Caco-2 (cell line): ENCODE results near the gene HK1. TPM values are rescaled to one million over a fixed set of nuclear protein-coding genes. Genes with fewer than 3 reads are reported as not detected.
A peak's percentile ranks its signal among the peaks of the same experiment; 100 is the strongest.

Experiments used
- BruUV-seq: library from RNA; stranded (reverse); fragments of 400-500 nt; replicated peaks from 2 replicates; lab custom pipeline; 2021; lab: Mats Ljungman, UMichigan
- CTCF ChIA-PET: fragments of 300-600 bp; sonication (Branson Sonifier 250); formaldehyde crosslinking; loops from one replicate; lab custom pipeline; 2022; ENCODE audit warnings: antibody characterized with exemption; lab: Charles Lee
- POLR2A ChIA-PET: fragments of 300-600 bp; sonication (Branson Sonifier 250); formaldehyde crosslinking; loops from one replicate; lab custom pipeline; 2022; ENCODE audit warnings: antibody characterized with exemption; lab: Charles Lee
- DNase-seq, 2 experiments: peaks; one replicate each; pipeline versions ENCODE4 v3.0.0 to v3.0.0-alpha.2; 2020 to 2022
- H3K27me3 ChIP-seq: replicated peaks from 2 replicates; pipeline ENCODE4 v1.6.0; 2011; ENCODE audit warnings: low read length; ENCODE audit not compliant: control insufficient read depth, insufficient read depth
- H3K36me3 ChIP-seq: 2 replicates; pipeline ENCODE4 v1.5.1; 2011; ENCODE audit warnings: low read length; ENCODE audit not compliant: control insufficient read depth, insufficient read depth
- H3K4me1 ChIP-seq: fragments of 250-450 bp; sonication (Bioruptor Pico); 2 replicates; pipeline ENCODE4 v1.5.1; 2020; ENCODE audit warnings: mild to moderate bottlenecking
- H3K4me3 ChIP-seq: 2 replicates; pipeline ENCODE4 v1.5.1; 2011; ENCODE audit warnings: low read depth, mild to moderate bottlenecking, control low read depth, low read length
- H3K9me3 ChIP-seq: fragments of 250-450 bp; sonication (Bioruptor Pico); 2 replicates; pipeline ENCODE4 v1.5.1; 2020; ENCODE audit warnings: mild to moderate bottlenecking, moderate library complexity
- H3K27ac Mint-ChIP-seq: one replicate; pipeline ENCODE4 v1.8.0; 2022; ENCODE audit warnings: mixed read lengths; ENCODE audit not compliant: unreplicated experiment
- H3K27me3 Mint-ChIP-seq: one replicate; pipeline ENCODE4 v1.8.0; 2022; ENCODE audit warnings: mixed read lengths; ENCODE audit not compliant: insufficient read depth, unreplicated experiment
- H3K36me3 Mint-ChIP-seq: one replicate; pipeline ENCODE4 v1.8.0; 2022; ENCODE audit warnings: mild to moderate bottlenecking, mixed read lengths; ENCODE audit not compliant: insufficient read depth, unreplicated experiment
- H3K4me1 Mint-ChIP-seq: one replicate; pipeline ENCODE4 v1.8.0; 2022; ENCODE audit warnings: low read depth, mixed read lengths; ENCODE audit not compliant: unreplicated experiment
- H3K4me3 Mint-ChIP-seq: one replicate; pipeline ENCODE4 v1.8.0; 2022; ENCODE audit warnings: mild to moderate bottlenecking, moderate library complexity, mixed read lengths; ENCODE audit not compliant: unreplicated experiment
- H3K9me3 Mint-ChIP-seq: one replicate; pipeline ENCODE4 v1.8.0; 2022; ENCODE audit warnings: mixed read lengths; ENCODE audit not compliant: unreplicated experiment
- intact Hi-C: fragments of 100-400 bp; cut with micrococcal nuclease; formaldehyde crosslinking; loops from one replicate; pipeline ENCODE4 v1.10.0; 2022; ENCODE audit not compliant: unreplicated experiment
- total RNA-seq: library from RNA; stranded (reverse); gene quantifications from 2 replicates; pipeline ENCODE4 v1.2.3, GENCODE V29; 2022
- TF ChIP-seq, protein P1 (sequence below), 2 experiments: fragments of 200-600 bp in 1 of 2; IDR thresholded peaks; 1 replicate in 1 of 2; 2 replicates in 1 of 2; pipeline versions ENCODE4 v1.5.1 to v1.8.0; 2011 to 2022; ENCODE audit warnings: antibody characterized with exemption in 1 of 2, control low read depth in 1 of 2, inconsistent platforms in 1 of 2, low read depth in 1 of 2, low read length in 1 of 2, mild to moderate bottlenecking in 1 of 2, moderate library complexity in 1 of 2; ENCODE audit not compliant: insufficient read depth in 1 of 2, severe bottlenecking in 1 of 2, unreplicated experiment in 1 of 2

The HK1 gene
- total RNA-seq, 1 experiment from 2014 or later, result 35.4 TPM

DNA sequence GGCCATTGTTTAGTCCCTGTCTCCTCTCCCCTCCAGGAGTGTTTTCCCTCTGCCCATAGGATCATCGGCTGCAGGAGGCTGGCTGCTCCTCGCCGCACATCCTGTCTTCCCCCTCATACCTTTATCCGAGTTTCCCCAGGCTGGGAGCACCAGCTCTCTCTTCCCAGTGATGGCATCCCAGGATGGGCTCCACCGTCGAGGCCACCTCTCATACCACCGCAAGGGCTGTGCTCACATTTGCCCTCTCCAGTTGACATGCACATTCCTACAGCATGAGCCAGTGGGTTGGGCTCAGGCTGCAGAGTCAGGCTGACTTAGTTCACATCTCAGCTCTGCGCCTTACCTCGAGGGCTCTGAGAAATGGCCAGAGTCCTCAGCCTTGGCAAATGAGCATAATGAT, 46.0 kb upstream of the HK1 start:
- Histone ChIP-seq H3K4me1 (peaks cover 40% of the 10 kb centered on the region), H3K9me3 (no peaks in the 10 kb centered on the region), H3K4me3 (no peak overlapping the region), H3K36me3 (peaks cover 1% of the 10 kb centered on the region; the same call in 1 of the 2 replicates), H3K27me3 (no peaks in the 10 kb centered on the region)
- H3K36me3 Mint-ChIP-seq, result no peaks in the 10 kb centered on the region
- peak overlapping the region; percentile 1 for H3K4me3 Mint-ChIP-seq
- no peaks in the 10 kb centered on the region for H3K27me3 Mint-ChIP-seq
- TF ChIP-seq, protein P1, sequence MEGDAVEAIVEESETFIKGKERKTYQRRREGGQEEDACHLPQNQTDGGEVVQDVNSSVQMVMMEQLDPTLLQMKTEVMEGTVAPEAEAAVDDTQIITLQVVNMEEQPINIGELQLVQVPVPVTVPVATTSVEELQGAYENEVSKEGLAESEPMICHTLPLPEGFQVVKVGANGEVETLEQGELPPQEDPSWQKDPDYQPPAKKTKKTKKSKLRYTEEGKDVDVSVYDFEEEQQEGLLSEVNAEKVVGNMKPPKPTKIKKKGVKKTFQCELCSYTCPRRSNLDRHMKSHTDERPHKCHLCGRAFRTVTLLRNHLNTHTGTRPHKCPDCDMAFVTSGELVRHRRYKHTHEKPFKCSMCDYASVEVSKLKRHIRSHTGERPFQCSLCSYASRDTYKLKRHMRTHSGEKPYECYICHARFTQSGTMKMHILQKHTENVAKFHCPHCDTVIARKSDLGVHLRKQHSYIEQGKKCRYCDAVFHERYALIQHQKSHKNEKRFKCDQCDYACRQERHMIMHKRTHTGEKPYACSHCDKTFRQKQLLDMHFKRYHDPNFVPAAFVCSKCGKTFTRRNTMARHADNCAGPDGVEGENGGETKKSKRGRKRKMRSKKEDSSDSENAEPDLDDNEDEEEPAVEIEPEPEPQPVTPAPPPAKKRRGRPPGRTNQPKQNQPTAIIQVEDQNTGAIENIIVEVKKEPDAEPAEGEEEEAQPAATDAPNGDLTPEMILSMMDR (IDR thresholded peaks at IDR 0.05; ENCODE audit: insufficient read depth in 1 of 2, low read depth in 1 of 2, low read length in 1 of 2, severe bottlenecking in 1 of 2, unreplicated experiment in 1 of 2), result no peak
- BruUV-seq, result no TSS peak
- ChIA-PET POLR2A (no interaction called here), CTCF (interaction anchor here (0.6 to 3.1 kb wide), 5 partner anchors 10 to 176 kb away, joined by 3 to 15 read pairs (median 6); no protein-coding TSS in a partner anchor)
- DNase-seq, result peak; percentile 56 to 75
- peaks cover 15% of the 10 kb centered on the region for H3K4me1 Mint-ChIP-seq
- peak overlapping the region; percentile 28 for H3K27ac Mint-ChIP-seq
- no peaks in the 10 kb centered on the region for H3K9me3 Mint-ChIP-seq
- intact Hi-C loops, result no loop called here

DNA sequence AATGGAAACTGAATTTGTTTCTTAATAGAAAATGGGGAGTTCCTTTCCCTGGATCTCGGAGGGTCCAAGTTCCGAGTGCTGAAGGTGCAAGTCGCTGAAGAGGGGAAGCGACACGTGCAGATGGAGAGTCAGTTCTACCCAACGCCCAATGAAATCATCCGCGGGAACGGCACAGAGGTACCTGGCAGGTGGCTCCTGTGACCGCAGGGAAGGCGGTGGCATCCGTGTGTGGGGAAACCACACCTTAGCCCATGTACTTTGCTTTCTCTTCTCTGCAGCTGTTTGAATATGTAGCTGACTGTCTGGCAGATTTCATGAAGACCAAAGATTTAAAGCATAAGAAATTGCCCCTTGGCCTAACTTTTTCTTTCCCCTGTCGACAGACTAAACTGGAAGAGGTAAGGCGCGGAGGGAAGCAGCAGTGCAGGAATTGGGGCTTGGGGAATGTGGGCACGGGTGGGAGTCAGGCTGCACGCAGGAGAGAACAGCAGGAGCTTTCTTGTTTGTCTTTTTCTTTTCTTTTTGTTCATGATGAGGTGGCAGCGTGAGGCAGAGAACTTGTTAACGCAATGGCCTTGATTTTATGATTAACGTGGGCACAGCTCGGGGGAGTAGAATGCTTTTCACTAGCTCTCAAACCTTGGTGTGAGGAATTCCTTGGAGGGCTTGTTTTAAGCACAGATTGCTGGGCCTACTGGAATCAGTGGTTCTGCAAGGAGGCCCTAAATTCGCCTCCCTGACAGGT, 45.4 kb upstream of the HK1 start:
- no TSS peak for BruUV-seq
- peak overlapping the region; percentile 28 for H3K27ac Mint-ChIP-seq
- intact Hi-C loops, result no loop called here

DNA sequence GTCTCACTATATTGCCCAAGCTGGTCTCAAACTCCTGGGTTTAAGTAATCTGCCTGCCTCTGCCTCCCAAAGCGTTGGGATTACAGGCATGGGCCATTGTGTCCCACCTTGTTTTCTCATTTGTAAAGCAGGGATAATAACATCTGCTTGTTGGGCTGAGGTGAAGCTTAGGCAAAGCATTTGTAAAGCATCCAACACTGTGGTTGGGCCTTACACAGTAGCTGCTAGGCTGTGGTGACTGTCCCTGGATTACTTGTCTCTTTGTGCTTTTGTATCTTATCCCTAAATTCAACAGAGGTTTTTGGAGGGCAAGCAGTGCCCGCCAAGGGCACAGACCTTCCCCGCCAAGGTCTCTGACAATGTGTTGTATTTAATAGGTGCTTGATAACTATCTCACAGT, 43.8 kb upstream of the HK1 start:
- ChIA-PET CTCF (interaction anchor here (0.7 to 1.4 kb wide), 3 partner anchors 72 to 174 kb away, joined by 3 to 5 read pairs (median 3); no protein-coding TSS in a partner anchor), POLR2A (no interaction called here)
- peaks cover 8% of the 10 kb centered on the region for H3K4me1 Mint-ChIP-seq
- no peak overlapping the region for H3K4me3 Mint-ChIP-seq
- TF ChIP-seq, protein P1 (IDR thresholded peaks at IDR 0.05; ENCODE audit: insufficient read depth in 1 of 2, low read depth in 1 of 2, low read length in 1 of 2, severe bottlenecking in 1 of 2, unreplicated experiment in 1 of 2), result no peak
- Histone ChIP-seq H3K36me3 (peaks cover 1% of the 10 kb centered on the region; the same call in 1 of the 2 replicates), H3K9me3 (no peaks in the 10 kb centered on the region), H3K4me1 (peaks cover 26% of the 10 kb centered on the region), H3K27me3 (no peaks in the 10 kb centered on the region), H3K4me3 (no peak overlapping the region)
- H3K9me3 Mint-ChIP-seq, result no peaks in the 10 kb centered on the region
- H3K27me3 Mint-ChIP-seq, result no peaks in the 10 kb centered on the region
- DNase-seq, result no peak
- intact Hi-C loops, result no loop called here
- H3K36me3 Mint-ChIP-seq, result no peaks in the 10 kb centered on the region
- BruUV-seq, result no TSS peak
- H3K27ac Mint-ChIP-seq, result no peak overlapping the region

More for the DNA sequence above, 45.4 kb upstream of the HK1 start:
- no peak overlapping the region for H3K4me3 ChIP-seq
- H3K4me1 ChIP-seq, result peaks cover 40% of the 10 kb centered on the region
- ChIA-PET CTCF (interaction anchor here (0.7 to 3.1 kb wide), 6 partner anchors 10 to 175 kb away, joined by 3 to 15 read pairs (median 5); no protein-coding TSS in a partner anchor), POLR2A (no interaction called here)
- Mint-ChIP-seq H3K36me3 (no peaks in the 10 kb centered on the region), H3K4me3 (no peak overlapping the region), H3K4me1 (peaks cover 15% of the 10 kb centered on the region), H3K27me3 (no peaks in the 10 kb centered on the region), H3K9me3 (no peaks in the 10 kb centered on the region)
- H3K9me3 ChIP-seq, result no peaks in the 10 kb centered on the region
- no peaks in the 10 kb centered on the region for H3K27me3 ChIP-seq
- TF ChIP-seq, protein P1 (IDR thresholded peaks at IDR 0.05; ENCODE audit: insufficient read depth in 1 of 2, low read depth in 1 of 2, low read length in 1 of 2, severe bottlenecking in 1 of 2, unreplicated experiment in 1 of 2), result no peak
- DNase-seq, result no peak
- H3K36me3 ChIP-seq, result peaks cover 1% of the 10 kb centered on the region; the same call in 1 of the 2 replicates
